Esophagus muscularis mucosa (tissue), 4 donors: Measurements from ENCODE around the gene LAPTM5. TPM values are rescaled to one million over a fixed set of nuclear protein-coding genes. Genes with fewer than 3 reads are reported as not detected.

Experiments
- DNase-seq: peaks from one replicate; pipeline ENCODE4 v3.0.0-alpha.2; 2017; ENCODE audit errors: extremely low spot score
- H3K27ac ChIP-seq, 4 donors: fragments of 200-600 bp; sonication (generic); replicated peaks in 1 of 4; 1 replicate in 3 of 4; 2 replicates in 1 of 4; pipeline ENCODE4 v1.5.1; 2016 to 2019; ENCODE audit warnings: mild to moderate bottlenecking in 1 of 4
- H3K27me3 ChIP-seq, 4 donors: fragments of 200-600 bp; sonication (generic); one replicate each; pipeline versions ENCODE4 v1.5.1 to v1.6.0; 2016 to 2019
- H3K36me3 ChIP-seq, 4 donors: fragments of 200-600 bp; sonication (generic); one replicate each; pipeline ENCODE4 v1.5.1; 2016 to 2019
- H3K4me1 ChIP-seq, 4 donors: fragments of 200-600 bp; sonication (generic); one replicate each; pipeline ENCODE4 v1.5.1; 2016 to 2019
- H3K4me3 ChIP-seq, 4 donors: fragments of 200-600 bp; sonication (generic); 1 replicate in 2 of 4; 2 replicates in 2 of 4; pipeline ENCODE4 v1.5.1; 2016 to 2019; ENCODE audit warnings: mild to moderate bottlenecking in 4 of 4, moderate library complexity in 1 of 4
- H3K9me3 ChIP-seq, 4 donors: fragments of 200-600 bp; sonication (generic); 1 replicate in 3 of 4; 2 replicates in 1 of 4; pipeline ENCODE4 v1.5.1; 2016 to 2019
- CTCF ChIP-seq, 3 experiments: fragments of 200-600 bp in 2 of 3; fragments of 450-650 bp in 1 of 3; sonication (generic) in 2 of 3; IDR thresholded peaks; one replicate each; pipeline ENCODE4 v1.5.1; 2017 to 2019; ENCODE audit warnings: antibody characterized with exemption in 3 of 3, mild to moderate bottlenecking in 2 of 3, moderate library complexity in 1 of 3
- EP300 ChIP-seq: sonication (generic); formaldehyde crosslinking; IDR thresholded peaks from one replicate; pipeline ENCODE4 v1.6.1; 2017; ENCODE audit warnings: antibody characterized with exemption
- POLR2A ChIP-seq: fragments of 450-650 bp; IDR thresholded peaks from one replicate; pipeline ENCODE4 v1.6.1; 2017; ENCODE audit warnings: antibody characterized with exemption, moderate library complexity, mild to moderate bottlenecking, low read depth
- POLR2AphosphoS5 ChIP-seq, 2 donors: sonication (generic); formaldehyde crosslinking; IDR thresholded peaks; one replicate each; pipeline ENCODE4 v1.6.1; 2017; ENCODE audit warnings: antibody characterized with exemption in 2 of 2
- WGBS: methylation state at CpG from one replicate; pipeline ENCODE4 v1.1.5; 2018; 5-methylcytosine and 5-hydroxymethylcytosine counted together
- intact Hi-C: fragments of 100-400 bp; cut with DNase I; formaldehyde crosslinking; loops from one replicate; pipeline ENCODE4 v1.15.1; 2023
- total RNA-seq, 4 donors: library from RNA; depleted of rRNA; stranded (reverse); fragments of >200 nt; gene quantifications; one replicate each; pipeline versions ENCODE4 v1.1.0 to v1.2.1, GENCODE V29; 2016

LAPTM5 gene
- total RNA-seq, 4 donors from 2014 or later: 32.4 to 83.7 (median 36.3) TPM

DNA sequence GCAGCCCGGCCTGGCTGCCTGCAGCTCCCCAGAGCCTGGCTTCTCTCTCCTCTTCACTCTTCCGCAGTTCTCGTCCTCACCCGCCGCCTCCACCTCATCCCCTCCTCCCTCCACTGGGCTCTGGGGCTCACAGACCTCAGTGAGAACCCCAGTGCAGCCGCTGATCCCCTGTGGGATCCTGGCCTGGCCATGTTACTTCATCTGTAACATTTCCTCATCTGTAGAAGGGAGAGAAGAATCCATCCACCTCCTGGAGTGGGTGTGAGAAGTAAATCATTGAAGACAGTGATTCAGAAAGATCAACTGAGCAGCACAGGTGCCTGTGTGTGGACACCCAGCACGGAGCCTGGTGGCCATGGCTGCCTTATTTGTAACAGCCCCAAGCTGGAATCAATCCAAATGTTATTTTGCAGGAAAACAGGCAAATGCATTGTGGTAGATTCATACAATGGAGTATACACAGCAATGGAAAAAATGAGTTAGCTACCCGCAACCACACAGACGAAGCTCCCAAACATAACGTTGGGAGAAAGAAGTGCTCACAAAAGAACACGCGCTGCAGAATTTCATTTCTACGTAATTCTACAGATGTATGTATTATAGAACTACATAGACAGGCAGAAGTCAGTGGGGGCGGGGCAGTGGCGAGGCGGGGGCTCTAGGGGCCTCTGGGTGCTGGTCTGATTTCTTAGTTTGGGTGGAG is 8.7 kb downstream of the LAPTM5 start:
- intact Hi-C loops: no loop called here
- Histone ChIP-seq H3K9me3 (no peaks in the 10 kb centered on the region), H3K27ac (peak overlapping the region in 2 of 4 donors; percentile 6 to 48), H3K27me3 (peaks cover 0 to 4% (median 0%) of the 10 kb centered on the region in 4 donors), H3K4me3 (no peak overlapping the region), H3K36me3 (no peaks in the 10 kb centered on the region), H3K4me1 (peaks cover 0 to 53% (median 28%) of the 10 kb centered on the region in 4 donors)
- DNase-seq: no peak
- 75% methylated on average over 16 of the region's 16 CpGs for WGBS
- TF ChIP-seq POLR2A: no peak
- no peak for TF ChIP-seq CTCF (IDR thresholded peaks at IDR 0.05)
- TF ChIP-seq POLR2AphosphoS5 (IDR thresholded peaks at IDR 0.05): no peak
- no peak for TF ChIP-seq EP300

GRCh38 chr1:30748098-30748698 is 9.4 kb downstream of the LAPTM5 start:
- Histone ChIP-seq H3K9me3 (no peaks in the 10 kb centered on the region), H3K4me3 (no peak overlapping the region), H3K27ac (peak overlapping the region in 2 of 4 donors; percentile 6 to 48), H3K36me3 (no peaks in the 10 kb centered on the region), H3K27me3 (peaks cover 0 to 4% (median 0%) of the 10 kb centered on the region in 4 donors), H3K4me1 (peaks cover 0 to 53% (median 28%) of the 10 kb centered on the region in 4 donors)
- WGBS: 61% methylated on average over 8 of the region's 9 CpGs
- intact Hi-C loops: no loop called here
- TF ChIP-seq EP300 (no peak), POLR2A (no peak), POLR2AphosphoS5 (IDR thresholded peaks at IDR 0.05) (no peak), CTCF (IDR thresholded peaks at IDR 0.05) (no peak)
- no peak for DNase-seq

GRCh38 chr1:30747033-30748008 is 10.3 kb downstream of the LAPTM5 start:
- Histone ChIP-seq H3K4me1 (peaks cover 0 to 53% (median 28%) of the 10 kb centered on the region in 4 donors), H3K9me3 (no peaks in the 10 kb centered on the region), H3K27me3 (peaks cover 0 to 4% (median 0%) of the 10 kb centered on the region in 4 donors), H3K4me3 (no peak overlapping the region), H3K27ac (no peak overlapping the region), H3K36me3 (no peaks in the 10 kb centered on the region)
- TF ChIP-seq POLR2A (no peak), POLR2AphosphoS5 (IDR thresholded peaks at IDR 0.05) (no peak), EP300 (no peak), CTCF (IDR thresholded peaks at IDR 0.05) (no peak)
- no peak for DNase-seq
- intact Hi-C loops: no loop called here
- WGBS: 78% methylated on average over 17 of the region's 17 CpGs

DNA sequence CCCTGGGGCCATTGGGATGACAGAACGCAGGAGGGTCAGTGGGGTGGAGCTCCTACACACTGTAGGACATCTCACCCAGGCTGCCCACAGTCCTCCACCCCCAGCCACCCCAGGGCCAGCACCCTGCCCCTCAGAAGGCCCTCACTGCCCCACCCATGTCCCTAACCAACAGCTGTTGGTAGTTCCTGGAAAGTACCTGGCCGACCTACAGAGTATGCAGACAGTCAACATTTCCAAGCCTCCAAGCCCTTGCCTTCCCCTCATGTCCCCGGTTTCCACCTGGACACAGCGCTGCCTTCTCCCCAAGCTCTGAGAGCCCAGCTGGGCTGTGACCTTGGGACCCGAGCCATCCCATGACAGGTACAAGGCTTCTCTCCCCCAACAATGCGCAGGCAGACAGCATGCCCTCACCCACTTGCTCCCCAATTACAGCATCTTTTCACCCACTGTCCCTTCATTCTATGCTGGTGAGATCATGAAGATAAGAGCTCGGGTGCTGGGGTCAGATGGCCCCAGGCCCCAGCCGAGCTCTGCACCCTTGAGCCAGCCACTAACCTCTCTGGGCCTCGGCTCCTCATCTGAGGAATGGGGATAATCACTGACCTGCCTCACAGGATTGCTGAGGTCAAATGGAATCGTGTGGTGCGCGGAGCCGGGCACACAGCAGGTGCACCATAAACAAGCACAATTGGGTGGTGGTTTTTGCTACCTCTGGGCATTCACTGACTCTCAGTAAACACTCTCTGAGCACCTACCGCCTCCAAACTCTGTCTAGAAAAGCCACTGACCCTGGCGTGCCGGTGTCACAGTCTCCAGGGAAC is 11.2 kb downstream of the LAPTM5 start:
- Histone ChIP-seq H3K4me1 (peaks cover 0 to 53% (median 28%) of the 10 kb centered on the region in 4 donors), H3K27me3 (peaks cover 0 to 4% (median 0%) of the 10 kb centered on the region in 4 donors), H3K27ac (peak overlapping the region in 1 of 4 donors; percentile 26), H3K36me3 (no peaks in the 10 kb centered on the region), H3K9me3 (no peaks in the 10 kb centered on the region), H3K4me3 (no peak overlapping the region)
- DNase-seq: no peak
- intact Hi-C loops: no loop called here
- 89% methylated on average over 10 of the region's 16 CpGs for WGBS
- no peak for TF ChIP-seq EP300
- no peak for TF ChIP-seq POLR2A
- no peak for TF ChIP-seq POLR2AphosphoS5 (IDR thresholded peaks at IDR 0.05)
- TF ChIP-seq CTCF (IDR thresholded peaks at IDR 0.05): no peak
